ENCODE data around the gene SHC4. TPM values are rescaled to one million over a fixed set of nuclear protein-coding genes. Genes with fewer than 3 reads are reported as not detected.

The SHC4 gene
- total and polyA plus RNA-seq, 2 of the 8 experiments (the other 6 are each of a cell fraction or from before 2014, with no cell fraction given): 0.15 to 0.30 TPM

DNA sequence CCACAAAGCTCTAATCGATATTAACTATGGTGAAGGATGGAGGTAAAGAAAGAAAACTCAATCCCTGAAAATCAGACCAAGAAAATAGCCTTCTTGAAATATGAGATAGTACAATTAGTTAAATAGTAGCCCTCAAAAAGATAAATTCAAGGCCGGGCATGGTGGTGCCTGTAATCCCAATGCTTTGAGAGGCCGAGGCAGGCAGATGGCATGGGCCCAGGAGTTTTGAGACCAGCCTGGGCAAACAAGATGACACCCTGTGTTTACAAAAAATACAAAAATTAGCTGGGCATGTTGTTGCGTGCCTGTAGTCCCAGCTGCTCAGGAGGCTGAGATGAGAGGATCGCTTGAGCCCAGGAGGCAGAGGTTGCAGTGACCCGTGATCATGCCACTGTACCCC lies 121.2 kb downstream of the SHC4 start (continued):
- TF ChIP-seq, protein P1, sequence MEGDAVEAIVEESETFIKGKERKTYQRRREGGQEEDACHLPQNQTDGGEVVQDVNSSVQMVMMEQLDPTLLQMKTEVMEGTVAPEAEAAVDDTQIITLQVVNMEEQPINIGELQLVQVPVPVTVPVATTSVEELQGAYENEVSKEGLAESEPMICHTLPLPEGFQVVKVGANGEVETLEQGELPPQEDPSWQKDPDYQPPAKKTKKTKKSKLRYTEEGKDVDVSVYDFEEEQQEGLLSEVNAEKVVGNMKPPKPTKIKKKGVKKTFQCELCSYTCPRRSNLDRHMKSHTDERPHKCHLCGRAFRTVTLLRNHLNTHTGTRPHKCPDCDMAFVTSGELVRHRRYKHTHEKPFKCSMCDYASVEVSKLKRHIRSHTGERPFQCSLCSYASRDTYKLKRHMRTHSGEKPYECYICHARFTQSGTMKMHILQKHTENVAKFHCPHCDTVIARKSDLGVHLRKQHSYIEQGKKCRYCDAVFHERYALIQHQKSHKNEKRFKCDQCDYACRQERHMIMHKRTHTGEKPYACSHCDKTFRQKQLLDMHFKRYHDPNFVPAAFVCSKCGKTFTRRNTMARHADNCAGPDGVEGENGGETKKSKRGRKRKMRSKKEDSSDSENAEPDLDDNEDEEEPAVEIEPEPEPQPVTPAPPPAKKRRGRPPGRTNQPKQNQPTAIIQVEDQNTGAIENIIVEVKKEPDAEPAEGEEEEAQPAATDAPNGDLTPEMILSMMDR (IDR thresholded peaks at IDR 0.05; ENCODE audit: control extremely low read depth in 1 of 3, insufficient read depth in 1 of 3, low read depth in 1 of 3, low read length in 3 of 3): no peak
- no peak for TF ChIP-seq TBP (IDR thresholded peaks at IDR 0.05; ENCODE audit: low read depth, low read length)
- TF ChIP-seq ZNF274 (IDR thresholded peaks at IDR 0.05; ENCODE audit: borderline replicate concordance, extremely low read depth, low read length): no peak
- TF ChIP-seq CBX5 (IDR thresholded peaks at IDR 0.05; ENCODE audit: low read depth, low read length): no peak
- no peak for TF ChIP-seq ASH2L (IDR thresholded peaks at IDR 0.05; ENCODE audit: low read length)
- TF ChIP-seq SP1 (IDR thresholded peaks at IDR 0.05; ENCODE audit: low read depth, low read length): no peak
- TF ChIP-seq, protein P2, sequence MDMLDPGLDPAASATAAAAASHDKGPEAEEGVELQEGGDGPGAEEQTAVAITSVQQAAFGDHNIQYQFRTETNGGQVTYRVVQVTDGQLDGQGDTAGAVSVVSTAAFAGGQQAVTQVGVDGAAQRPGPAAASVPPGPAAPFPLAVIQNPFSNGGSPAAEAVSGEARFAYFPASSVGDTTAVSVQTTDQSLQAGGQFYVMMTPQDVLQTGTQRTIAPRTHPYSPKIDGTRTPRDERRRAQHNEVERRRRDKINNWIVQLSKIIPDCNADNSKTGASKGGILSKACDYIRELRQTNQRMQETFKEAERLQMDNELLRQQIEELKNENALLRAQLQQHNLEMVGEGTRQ (IDR thresholded peaks at IDR 0.05; ENCODE audit: low read length): no peak
